Amygdala (tissue), 56 donors: ENCODE results near the gene COPS4.
"Not testable (repeated sequence)": the region's sequence is repeated elsewhere in the genome, so short reads cannot be mapped to it uniquely, and the experiment has no call there.

ENCODE experiments used
- DNase-seq, 56 donors: peaks; one replicate each; lab custom pipeline; 2025; lab: John Stamatoyannopoulos, UW

The COPS4 gene

GRCh38 chr4:83022724-83023450 is 12.1 kb upstream of the COPS4 start:
- DNase-seq = no peak

- not testable (repeated sequence) for DNase-seq
Observed at GRCh38 chr4:83023599-83023998, 11.4 kb upstream of the COPS4 start.

- DNase-seq = no peak
Observed at GRCh38 chr4:83024233-83024632, 10.8 kb upstream of the COPS4 start.

- DNase-seq = no peak
Observed at GRCh38 chr4:83025563-83025962, 9.4 kb upstream of the COPS4 start.

GRCh38 chr4:83028976-83029375 is 6.0 kb upstream of the COPS4 start:
- DNase-seq = no peak

- no peak for DNase-seq
Observed at GRCh38 chr4:83029688-83030087, 5.3 kb upstream of the COPS4 start.

- no peak for DNase-seq
Observed at GRCh38 chr4:83036991-83037665, 2.1 kb downstream of the COPS4 start.

- DNase-seq = no peak
Observed at GRCh38 chr4:83040269-83040668, 5.3 kb downstream of the COPS4 start.

- not testable (repeated sequence) for DNase-seq
Observed at GRCh38 chr4:83043157-83043556, 8.2 kb downstream of the COPS4 start.

- DNase-seq = no peak
Observed at GRCh38 chr4:83043801-83044407, 8.9 kb downstream of the COPS4 start.

GRCh38 chr4:83046693-83047473 is 11.9 kb downstream of the COPS4 start:
- no peak for DNase-seq

- not testable (repeated sequence) for DNase-seq
Observed at GRCh38 chr4:83048781-83049180, 13.8 kb downstream of the COPS4 start.

- DNase-seq = no peak
Observed at GRCh38 chr4:83054928-83055327, 19.9 kb downstream of the COPS4 start.

- DNase-seq = no peak
Observed at GRCh38 chr4:83062739-83063138, 27.8 kb downstream of the COPS4 start.

GRCh38 chr4:83065266-83065665 is 30.3 kb downstream of the COPS4 start:
- DNase-seq = no peak

- DNase-seq = no peak
Observed at GRCh38 chr4:83067058-83067639, 32.2 kb downstream of the COPS4 start.

GRCh38 chr4:83071116-83071515 is 36.1 kb downstream of the COPS4 start:
- no peak for DNase-seq

- DNase-seq = peak in 5 of 56 donors; percentile 0 to 39 (median 15)
Observed at GRCh38 chr4:83074086-83074704, 39.2 kb downstream of the COPS4 start.

- DNase-seq = not testable (repeated sequence)
Observed at GRCh38 chr4:83074783-83075182, 39.8 kb downstream of the COPS4 start.
